ENCODE results near the gene DNALI1.

Gene DNALI1

DNA sequence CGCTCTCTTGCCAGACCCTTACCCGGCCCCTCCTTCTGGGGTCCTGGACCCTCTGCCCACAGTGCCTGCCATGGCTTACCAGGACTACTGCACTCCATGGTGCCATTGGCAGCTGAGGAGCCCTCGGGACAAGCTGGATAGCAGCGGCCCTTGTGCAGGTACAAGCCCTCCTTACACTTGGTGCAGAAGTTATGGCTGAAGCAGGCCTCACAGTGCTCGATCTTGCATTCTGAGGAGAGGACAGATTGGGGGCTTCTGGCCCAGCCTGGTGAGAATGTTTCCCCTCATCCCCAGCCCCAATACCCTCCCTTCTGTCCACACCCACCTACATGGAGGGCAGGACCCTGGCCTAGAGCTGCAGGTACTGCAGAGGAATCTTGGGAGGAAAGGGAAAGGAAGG, 57.4 kb downstream of the DNALI1 start:
- no peak for ATAC-seq
- TF ChIP-seq GLIS3 (CRISPR knock-in tag; IDR thresholded peaks at IDR 0.05) = no peak
- no peak for TF ChIP-seq TCF4 (CRISPR knock-in tag; IDR thresholded peaks at IDR 0.05; ENCODE audit: borderline replicate concordance)
- TF ChIP-seq RARB (CRISPR knock-in tag; IDR thresholded peaks at IDR 0.05) = no peak
- TF ChIP-seq ZFP30 (CRISPR knock-in tag; IDR thresholded peaks at IDR 0.05) = no peak
- TF ChIP-seq OSR1 (CRISPR knock-in tag; IDR thresholded peaks at IDR 0.05) = no peak
- TF ChIP-seq, protein P1, sequence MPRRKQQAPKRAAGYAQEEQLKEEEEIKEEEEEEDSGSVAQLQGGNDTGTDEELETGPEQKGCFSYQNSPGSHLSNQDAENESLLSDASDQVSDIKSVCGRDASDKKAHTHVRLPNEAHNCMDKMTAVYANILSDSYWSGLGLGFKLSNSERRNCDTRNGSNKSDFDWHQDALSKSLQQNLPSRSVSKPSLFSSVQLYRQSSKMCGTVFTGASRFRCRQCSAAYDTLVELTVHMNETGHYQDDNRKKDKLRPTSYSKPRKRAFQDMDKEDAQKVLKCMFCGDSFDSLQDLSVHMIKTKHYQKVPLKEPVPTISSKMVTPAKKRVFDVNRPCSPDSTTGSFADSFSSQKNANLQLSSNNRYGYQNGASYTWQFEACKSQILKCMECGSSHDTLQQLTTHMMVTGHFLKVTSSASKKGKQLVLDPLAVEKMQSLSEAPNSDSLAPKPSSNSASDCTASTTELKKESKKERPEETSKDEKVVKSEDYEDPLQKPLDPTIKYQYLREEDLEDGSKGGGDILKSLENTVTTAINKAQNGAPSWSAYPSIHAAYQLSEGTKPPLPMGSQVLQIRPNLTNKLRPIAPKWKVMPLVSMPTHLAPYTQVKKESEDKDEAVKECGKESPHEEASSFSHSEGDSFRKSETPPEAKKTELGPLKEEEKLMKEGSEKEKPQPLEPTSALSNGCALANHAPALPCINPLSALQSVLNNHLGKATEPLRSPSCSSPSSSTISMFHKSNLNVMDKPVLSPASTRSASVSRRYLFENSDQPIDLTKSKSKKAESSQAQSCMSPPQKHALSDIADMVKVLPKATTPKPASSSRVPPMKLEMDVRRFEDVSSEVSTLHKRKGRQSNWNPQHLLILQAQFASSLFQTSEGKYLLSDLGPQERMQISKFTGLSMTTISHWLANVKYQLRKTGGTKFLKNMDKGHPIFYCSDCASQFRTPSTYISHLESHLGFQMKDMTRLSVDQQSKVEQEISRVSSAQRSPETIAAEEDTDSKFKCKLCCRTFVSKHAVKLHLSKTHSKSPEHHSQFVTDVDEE (CRISPR knock-in tag; IDR thresholded peaks at IDR 0.05) = no peak
- no peak for TF ChIP-seq ISL1 (CRISPR knock-in tag; IDR thresholded peaks at IDR 0.05)
- TF ChIP-seq ZNF565 (CRISPR knock-in tag; conservative IDR thresholded peaks at IDR 0.05; ENCODE audit: low read depth) = no peak
- no peak for TF ChIP-seq ZFP3 (CRISPR knock-in tag; IDR thresholded peaks at IDR 0.05)
- no peak for TF ChIP-seq ZC3H10 (CRISPR knock-in tag; IDR thresholded peaks at IDR 0.05)
- no peak for TF ChIP-seq BACH2 (CRISPR knock-in tag; IDR thresholded peaks at IDR 0.05; ENCODE audit: borderline replicate concordance)
- no peak for TF ChIP-seq ESRRG (CRISPR knock-in tag; IDR thresholded peaks at IDR 0.05)
- no peak for TF ChIP-seq PPARA (CRISPR knock-in tag; IDR thresholded peaks at IDR 0.05; ENCODE audit: borderline replicate concordance)
- no peak for TF ChIP-seq CSDC2 (CRISPR knock-in tag; IDR thresholded peaks at IDR 0.05)
- TF ChIP-seq, protein P2, sequence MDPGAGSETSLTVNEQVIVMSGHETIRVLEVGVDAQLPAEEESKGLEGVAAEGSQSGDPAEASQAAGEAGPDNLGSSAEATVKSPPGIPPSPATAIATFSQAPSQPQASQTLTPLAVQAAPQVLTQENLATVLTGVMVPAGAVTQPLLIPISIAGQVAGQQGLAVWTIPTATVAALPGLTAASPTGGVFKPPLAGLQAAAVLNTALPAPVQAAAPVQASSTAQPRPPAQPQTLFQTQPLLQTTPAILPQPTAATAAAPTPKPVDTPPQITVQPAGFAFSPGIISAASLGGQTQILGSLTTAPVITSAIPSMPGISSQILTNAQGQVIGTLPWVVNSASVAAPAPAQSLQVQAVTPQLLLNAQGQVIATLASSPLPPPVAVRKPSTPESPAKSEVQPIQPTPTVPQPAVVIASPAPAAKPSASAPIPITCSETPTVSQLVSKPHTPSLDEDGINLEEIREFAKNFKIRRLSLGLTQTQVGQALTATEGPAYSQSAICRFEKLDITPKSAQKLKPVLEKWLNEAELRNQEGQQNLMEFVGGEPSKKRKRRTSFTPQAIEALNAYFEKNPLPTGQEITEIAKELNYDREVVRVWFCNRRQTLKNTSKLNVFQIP (CRISPR knock-in tag; IDR thresholded peaks at IDR 0.05; ENCODE audit: borderline replicate concordance, low read depth) = no peak
- no peak for TF ChIP-seq SNAI2 (CRISPR knock-in tag; IDR thresholded peaks at IDR 0.05)
- no peak for TF ChIP-seq ARNTL (CRISPR knock-in tag; IDR thresholded peaks at IDR 0.05; ENCODE audit: borderline replicate concordance, low read depth)

DNA sequence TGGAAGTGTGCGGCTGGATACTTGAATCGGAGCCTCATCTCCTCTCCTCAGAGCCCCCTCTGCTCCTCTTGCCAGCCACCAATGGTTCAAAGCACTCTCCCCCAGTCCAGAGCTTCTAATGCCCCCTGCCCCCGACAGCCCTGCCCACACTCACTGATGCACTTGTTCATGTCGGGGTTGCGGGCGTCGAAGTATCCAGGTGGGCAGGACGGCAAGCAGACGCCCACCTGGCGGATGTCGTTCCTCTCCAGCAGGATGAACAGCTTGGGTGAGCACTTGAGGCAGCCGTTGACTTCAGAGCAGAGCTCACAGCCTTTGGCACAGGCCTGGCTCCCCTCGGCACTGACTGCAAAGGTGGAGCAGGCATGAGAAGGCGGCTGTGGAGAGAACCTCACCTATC, 59.6 kb downstream of the DNALI1 start:
- ATAC-seq = no peak
- TF ChIP-seq, protein P3, sequence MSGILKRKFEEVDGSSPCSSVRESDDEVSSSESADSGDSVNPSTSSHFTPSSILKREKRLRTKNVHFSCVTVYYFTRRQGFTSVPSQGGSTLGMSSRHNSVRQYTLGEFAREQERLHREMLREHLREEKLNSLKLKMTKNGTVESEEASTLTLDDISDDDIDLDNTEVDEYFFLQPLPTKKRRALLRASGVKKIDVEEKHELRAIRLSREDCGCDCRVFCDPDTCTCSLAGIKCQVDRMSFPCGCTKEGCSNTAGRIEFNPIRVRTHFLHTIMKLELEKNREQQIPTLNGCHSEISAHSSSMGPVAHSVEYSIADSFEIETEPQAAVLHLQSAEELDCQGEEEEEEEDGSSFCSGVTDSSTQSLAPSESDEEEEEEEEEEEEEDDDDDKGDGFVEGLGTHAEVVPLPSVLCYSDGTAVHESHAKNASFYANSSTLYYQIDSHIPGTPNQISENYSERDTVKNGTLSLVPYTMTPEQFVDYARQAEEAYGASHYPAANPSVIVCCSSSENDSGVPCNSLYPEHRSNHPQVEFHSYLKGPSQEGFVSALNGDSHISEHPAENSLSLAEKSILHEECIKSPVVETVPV (CRISPR knock-in tag; IDR thresholded peaks at IDR 0.05) = no peak
- TF ChIP-seq ZNF70 (CRISPR knock-in tag; IDR thresholded peaks at IDR 0.05) = no peak
- no peak for TF ChIP-seq TCF4 (CRISPR knock-in tag; IDR thresholded peaks at IDR 0.05; ENCODE audit: borderline replicate concordance)
- TF ChIP-seq, protein P2 (CRISPR knock-in tag; IDR thresholded peaks at IDR 0.05; ENCODE audit: borderline replicate concordance, low read depth) = no peak
- TF ChIP-seq CSDC2 (CRISPR knock-in tag; IDR thresholded peaks at IDR 0.05) = no peak
- TF ChIP-seq, protein P4, sequence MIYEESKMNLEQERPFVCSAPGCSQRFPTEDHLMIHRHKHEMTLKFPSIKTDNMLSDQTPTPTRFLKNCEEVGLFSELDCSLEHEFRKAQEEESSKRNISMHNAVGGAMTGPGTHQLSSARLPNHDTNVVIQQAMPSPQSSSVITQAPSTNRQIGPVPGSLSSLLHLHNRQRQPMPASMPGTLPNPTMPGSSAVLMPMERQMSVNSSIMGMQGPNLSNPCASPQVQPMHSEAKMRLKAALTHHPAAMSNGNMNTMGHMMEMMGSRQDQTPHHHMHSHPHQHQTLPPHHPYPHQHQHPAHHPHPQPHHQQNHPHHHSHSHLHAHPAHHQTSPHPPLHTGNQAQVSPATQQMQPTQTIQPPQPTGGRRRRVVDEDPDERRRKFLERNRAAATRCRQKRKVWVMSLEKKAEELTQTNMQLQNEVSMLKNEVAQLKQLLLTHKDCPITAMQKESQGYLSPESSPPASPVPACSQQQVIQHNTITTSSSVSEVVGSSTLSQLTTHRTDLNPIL (CRISPR knock-in tag; IDR thresholded peaks at IDR 0.05; ENCODE audit: low read depth) = no peak
- no peak for TF ChIP-seq ZNF8 (CRISPR knock-in tag; IDR thresholded peaks at IDR 0.05)

Measured in SK-N-SH treated with all-trans-retinoic acid at 6 μM for 48 hours (cell line).